ENCODE data around the gene VKORC1L1.
A peak's percentile ranks its signal among the peaks of the same experiment; 100 is the strongest.
"Not testable (repeated sequence)": the region's sequence is repeated elsewhere in the genome, so short reads cannot be mapped to it uniquely, and the experiment has no call there.

VKORC1L1 gene

DNA sequence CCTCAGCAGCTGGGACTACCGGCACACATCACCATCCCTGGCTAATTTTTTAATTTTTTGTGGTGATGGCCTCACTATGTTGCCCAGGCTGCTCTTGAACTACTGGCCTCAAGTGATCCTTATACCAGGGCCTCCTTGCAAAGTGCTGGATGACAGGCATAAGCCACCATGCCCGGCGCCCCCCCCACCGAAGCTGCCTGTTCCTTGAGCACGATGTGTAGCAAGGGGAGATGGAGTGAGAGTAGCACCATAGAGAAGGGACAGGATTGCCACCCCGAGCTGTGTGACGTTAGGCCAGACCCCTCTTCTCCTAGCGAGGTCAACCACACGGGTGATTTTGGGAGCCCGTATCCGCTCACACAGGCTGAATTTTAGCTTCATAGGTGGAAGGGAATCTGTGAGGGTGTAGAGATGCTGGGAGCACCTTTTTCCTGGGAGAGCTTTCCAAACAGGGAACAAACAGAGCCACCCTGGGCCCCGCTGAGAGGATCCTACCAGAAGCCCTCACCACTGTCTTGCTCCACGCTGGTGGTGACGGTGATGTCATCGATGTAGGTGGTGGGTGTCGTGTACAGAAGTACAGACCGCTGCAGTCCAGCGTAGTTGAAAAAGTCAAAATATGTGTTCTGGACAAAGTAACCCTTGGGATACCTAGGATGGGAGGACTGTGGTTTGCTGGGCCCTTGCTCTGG, 106.2 kb downstream of the VKORC1L1 start:
- DNase-seq (ENCODE audit: low read depth in 2 of 2) = no peak

DNA sequence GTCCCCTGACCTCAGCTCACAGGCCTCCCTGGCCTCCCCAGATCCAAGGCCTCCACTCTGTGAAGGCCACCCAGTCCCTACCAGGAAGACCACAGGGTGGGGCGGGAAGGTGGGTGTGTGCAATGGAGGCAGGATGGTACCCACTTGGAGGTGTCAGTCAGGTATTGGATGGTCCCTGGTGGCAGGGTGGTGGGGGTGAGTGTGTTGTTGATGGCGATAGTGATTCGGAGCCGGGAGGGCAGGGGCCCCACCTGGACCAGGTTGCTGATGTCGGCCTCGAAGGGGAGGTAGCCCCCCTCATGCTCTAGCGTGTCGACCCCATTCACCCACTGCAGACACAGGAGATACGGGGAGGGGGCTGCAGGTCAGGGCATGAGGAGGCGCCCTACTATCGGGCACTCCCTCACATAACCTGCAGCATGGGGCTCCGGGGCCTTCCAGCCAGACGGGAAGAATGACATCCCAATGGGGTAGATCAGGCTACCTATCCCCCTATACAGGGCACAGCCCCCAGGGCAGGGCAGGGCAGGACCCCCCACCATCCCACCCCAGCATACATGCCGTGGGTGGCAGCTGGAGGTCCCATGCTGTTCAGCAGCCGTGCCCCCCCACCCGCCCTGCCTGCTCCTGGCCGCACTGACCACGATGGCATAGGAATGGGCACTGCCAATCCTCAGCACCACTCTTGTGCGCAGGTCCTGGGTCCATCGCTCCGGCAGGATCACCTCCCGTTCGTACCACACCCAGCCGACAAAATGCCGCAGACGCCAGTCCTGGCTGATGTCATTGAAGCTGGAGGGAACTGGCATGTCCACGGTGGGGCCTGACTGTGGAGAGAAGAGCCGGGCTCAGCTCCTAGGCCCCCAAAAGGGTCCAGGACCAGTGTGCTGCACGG, 107.0 kb downstream of the VKORC1L1 start:
- DNase-seq (ENCODE audit: low read depth in 2 of 2) = no peak

- peak; percentile 30 to 31 for DNase-seq (ENCODE audit: low read depth in 2 of 2)
These were observed 107.8 kb downstream of the VKORC1L1 start for GRCh38 chr7:65980478-65981250.

DNA sequence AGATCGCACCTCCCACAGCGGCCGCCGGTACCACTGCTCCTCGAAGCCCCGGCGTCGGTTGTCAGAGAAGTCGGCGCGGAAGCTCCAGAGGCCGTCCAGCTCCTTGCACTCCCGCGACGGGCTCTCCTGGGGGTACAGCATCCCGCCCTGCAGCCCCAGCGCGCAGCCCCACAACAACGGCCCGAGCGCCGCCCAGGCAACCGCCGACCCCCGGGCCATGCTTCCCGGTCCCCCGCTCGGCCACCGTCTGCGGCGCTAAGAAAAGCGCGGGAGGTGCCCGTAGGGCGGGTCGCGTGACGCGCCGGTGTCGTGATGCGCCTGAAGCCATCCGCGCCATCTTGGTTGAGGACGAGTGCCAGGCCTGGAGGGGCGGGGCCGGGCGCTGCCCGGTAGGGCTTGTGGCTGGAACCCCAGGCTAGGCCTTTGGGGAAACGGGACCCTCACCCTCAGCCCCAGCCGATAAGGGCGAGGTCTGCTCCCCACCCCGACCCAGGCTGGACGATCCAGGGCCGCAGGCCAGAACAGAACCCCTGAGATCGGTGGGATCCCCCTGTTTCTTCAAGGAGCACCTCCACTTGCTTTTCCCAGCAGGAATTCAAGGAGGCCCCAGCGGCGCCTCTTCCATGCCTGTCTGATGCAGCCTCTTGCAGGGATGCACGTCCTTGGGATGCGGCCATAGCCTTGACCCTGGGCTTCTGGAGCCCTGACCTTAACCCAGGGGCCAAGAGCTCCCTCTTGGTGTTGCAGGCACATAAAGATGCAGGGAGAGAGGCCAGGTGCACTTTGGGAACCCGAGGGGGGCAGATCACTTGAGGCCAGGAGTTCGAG, 109.3 kb downstream of the VKORC1L1 start, which contains the start of gene GUSB:
GUSB (minus strand) TSS at position 249 of the 828 bp plus-strand sequence; CDS start at position 219, 30 bp downstream.
- peak; percentile 89 for DNase-seq (ENCODE audit: low read depth in 2 of 2)

DNA sequence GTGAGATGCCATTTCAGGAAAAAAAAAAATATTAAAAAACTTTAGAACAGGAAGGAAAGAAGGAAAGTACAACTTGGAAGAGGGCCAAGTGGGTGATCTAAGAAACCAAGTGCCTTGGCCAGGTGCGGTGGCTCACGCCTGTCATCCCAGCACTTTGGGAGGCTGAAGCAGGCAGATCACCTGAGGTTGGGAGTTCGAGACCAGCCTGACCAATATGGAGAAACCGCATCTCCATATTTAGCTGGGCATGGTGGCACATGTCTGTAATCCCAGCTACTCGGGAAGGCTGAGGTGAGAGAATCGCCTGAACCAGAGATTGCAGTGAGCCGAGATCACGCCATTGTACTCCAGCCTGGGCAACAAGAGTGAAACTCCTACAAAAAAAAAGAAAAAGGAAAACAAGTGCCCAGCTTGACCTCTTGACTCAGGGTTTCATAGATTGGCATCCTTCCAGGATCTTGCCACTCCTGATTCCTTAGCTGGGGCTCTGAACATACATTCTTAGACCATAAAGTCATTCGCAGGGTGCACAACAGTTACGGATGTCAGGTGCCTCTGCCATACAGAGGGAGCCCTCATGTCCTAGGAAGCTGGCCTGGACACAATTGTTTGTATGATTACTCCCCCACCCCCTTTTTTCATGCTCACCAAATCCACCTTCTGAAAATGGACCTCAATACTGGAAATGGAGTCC, 111.2 kb downstream of the VKORC1L1 start:
- no peak for DNase-seq (ENCODE audit: low read depth in 2 of 2)

DNA sequence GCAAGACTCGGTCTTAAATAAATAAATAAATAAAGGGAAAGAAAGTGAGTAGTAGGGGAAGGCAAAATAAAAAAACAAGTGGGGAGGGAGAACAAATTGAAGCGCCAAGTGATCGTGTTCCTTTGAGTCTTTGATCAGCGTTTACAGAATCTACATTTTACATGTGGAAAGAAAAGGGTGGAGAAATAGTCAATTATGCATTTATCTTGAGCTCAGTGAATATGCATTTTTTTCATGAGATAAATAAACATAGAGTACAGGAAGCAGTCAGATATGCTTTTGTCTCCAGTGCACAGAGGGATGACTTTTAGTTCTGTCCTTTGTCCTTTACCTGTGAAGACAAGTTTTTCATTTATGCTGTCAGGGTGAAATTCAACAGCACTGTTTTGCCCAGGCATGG, 115.2 kb downstream of the VKORC1L1 start:
- no peak for DNase-seq (ENCODE audit: low read depth in 2 of 2)

GRCh38 chr7:65988503-65988902, 115.6 kb downstream of the VKORC1L1 start:
- not testable (repeated sequence) for DNase-seq (ENCODE audit: low read depth in 2 of 2)

DNA sequence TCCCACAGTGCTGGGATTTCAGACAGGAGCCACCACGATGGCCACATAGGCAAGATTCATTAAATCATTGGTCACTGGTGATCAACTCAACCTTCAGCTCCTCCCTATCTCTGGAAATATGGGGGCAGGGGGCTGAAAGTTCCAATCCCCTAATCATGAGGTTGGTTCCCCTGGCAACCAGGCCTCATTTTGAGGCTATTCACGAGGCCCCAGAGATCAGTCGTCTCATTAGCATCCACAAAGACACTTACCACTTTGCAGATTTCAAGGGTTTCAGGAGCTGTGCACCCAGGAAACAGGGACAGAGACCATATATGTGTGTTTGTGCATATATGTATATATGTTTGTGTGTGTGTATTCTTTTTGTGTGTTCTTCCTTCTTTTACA, 116.8 kb downstream of the VKORC1L1 start:
- DNase-seq (ENCODE audit: low read depth in 2 of 2) = no peak

DNA sequence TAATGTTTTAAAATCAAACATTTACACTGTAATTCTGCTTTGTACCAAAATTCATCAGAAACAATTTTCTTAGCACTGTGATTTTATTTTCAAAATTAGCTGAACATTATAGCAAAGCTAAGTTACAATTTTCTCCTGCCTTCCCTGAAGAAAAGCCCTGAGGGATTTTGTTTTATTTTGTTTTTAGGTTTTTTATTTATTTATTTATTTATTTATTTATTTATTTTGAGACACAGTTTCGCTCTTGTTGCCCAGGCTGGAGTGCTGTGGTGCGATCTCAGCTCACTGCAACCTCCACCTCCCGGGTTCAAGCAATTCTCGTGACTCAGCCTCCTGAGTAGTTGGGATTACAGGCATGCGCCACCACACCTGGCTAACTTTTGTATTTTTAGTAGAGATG, 119.0 kb downstream of the VKORC1L1 start:
- DNase-seq (ENCODE audit: low read depth in 2 of 2) = not testable (repeated sequence)

DNA sequence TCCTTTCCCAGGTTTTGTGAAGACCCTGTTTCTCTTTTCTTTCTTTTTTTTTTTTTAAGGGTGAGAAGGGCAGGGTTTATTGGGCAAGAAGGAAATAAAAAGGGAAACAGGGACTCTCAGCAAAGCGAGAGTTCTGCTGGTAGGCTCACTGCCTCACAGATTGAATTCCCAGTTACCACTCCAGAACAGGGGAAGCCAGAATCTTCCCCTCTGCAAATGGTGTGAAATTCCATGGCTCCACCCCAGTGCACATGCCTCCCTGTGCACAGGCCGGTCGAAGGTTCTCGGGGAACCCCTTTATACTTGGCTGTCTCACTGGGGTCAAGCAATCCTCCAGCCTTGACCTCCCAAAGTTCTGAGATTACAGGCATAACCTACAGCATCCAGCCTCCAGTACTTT, 119.7 kb downstream of the VKORC1L1 start:
- DNase-seq (ENCODE audit: low read depth in 2 of 2) = no peak

- DNase-seq (ENCODE audit: low read depth in 2 of 2) = not testable (repeated sequence)
These were observed 122.1 kb downstream of the VKORC1L1 start for GRCh38 chr7:65994984-65995383.

DNA sequence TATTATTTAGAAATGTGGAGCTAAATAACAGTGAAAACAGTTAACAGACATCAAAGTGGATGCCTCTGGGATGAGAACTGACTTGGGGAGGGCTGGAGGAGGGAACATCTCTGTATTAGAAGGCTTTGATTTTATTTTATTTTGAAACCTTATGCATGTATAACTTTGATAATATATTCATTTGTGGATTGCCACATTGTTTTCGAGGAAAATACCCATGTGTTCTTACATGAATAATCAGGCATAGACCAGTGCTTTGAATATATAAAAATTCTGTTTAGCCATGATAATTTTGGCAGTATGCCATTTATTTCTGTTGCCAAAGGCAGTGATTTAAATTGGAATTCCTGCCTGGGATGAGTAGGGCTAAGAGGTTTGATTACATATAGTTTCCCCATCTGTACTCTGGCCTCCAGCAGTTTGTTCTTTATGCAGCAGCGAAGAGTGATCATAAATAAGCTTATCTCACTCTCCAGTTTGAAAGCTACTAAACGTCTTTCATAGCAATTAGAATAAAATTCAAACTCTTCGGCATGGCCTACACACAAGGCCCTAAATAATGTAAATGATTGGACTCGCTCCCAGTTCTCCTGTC, 128.0 kb downstream of the VKORC1L1 start:
- DNase-seq (ENCODE audit: low read depth in 2 of 2) = not testable (repeated sequence)

GRCh38 chr7:66005115-66005671, 132.3 kb downstream of the VKORC1L1 start:
- DNase-seq (ENCODE audit: low read depth in 2 of 2) = not testable (repeated sequence)

DNA sequence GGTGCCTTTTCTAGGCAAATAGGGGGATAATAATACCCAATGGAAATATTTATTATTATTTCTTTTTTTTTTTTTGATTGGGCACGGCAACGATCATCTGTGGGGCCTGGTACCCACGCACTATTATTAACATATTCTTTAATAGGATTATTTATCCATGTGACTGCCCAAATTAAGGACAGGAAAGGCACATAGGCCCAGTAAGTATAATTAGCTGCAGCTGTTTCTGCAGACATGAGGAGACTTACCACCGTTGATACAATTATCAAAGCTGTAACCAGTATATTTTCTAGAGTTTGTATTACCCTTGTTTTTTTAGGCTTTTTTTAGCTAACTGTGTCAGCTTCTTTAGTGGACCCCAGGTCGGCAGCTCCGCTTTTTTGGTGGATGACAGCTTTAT, 134.4 kb downstream of the VKORC1L1 start:
- DNase-seq (ENCODE audit: low read depth in 2 of 2) = no peak
